ENCODE results near the gene ZNRF2. TPM values are rescaled to one million over a fixed set of nuclear protein-coding genes. Genes with fewer than 3 reads are reported as not detected.

Gene ZNRF2
- 0.56 and 0.74 TPM in 2 replicates for polyA plus RNA-seq (2011; rRNA removed)
- polyA minus RNA-seq (2011; rRNA and poly(A)+ RNA removed), result 0.09 and 0.43 TPM in 2 replicates

- POLR2A ChIA-PET, result interaction anchor here (1.1 kb wide), 1 partner anchor 112 kb away, joined by 3 read pairs; no protein-coding TSS in a partner anchor
- Histone ChIP-seq H3K9me3 (ENCODE audit: control insufficient read depth, insufficient read depth, low read length) (no peaks in the 10 kb centered on the region), H3K27me3 (ENCODE audit: control insufficient read depth, insufficient read depth, low read length) (no peaks in the 10 kb centered on the region), H3K4me3 (ENCODE audit: low read depth, low read length) (peak within 1 kb of the TSS; percentile 70), H3K27ac (ENCODE audit: low read depth, low read length) (no peak within 1 kb of the TSS)
- TF ChIP-seq, protein P1, sequence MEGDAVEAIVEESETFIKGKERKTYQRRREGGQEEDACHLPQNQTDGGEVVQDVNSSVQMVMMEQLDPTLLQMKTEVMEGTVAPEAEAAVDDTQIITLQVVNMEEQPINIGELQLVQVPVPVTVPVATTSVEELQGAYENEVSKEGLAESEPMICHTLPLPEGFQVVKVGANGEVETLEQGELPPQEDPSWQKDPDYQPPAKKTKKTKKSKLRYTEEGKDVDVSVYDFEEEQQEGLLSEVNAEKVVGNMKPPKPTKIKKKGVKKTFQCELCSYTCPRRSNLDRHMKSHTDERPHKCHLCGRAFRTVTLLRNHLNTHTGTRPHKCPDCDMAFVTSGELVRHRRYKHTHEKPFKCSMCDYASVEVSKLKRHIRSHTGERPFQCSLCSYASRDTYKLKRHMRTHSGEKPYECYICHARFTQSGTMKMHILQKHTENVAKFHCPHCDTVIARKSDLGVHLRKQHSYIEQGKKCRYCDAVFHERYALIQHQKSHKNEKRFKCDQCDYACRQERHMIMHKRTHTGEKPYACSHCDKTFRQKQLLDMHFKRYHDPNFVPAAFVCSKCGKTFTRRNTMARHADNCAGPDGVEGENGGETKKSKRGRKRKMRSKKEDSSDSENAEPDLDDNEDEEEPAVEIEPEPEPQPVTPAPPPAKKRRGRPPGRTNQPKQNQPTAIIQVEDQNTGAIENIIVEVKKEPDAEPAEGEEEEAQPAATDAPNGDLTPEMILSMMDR (IDR thresholded peaks at IDR 0.05; ENCODE audit: low read depth, low read length), result peak; percentile 45
- DNase-seq (ENCODE audit: low read depth, low spot score), result peak; percentile 85
- CTCF ChIA-PET, result interaction anchor here (0.6 to 2.1 kb wide), 2 partner anchors 10 to 126 kb away, joined by 3 to 6 read pairs; no protein-coding TSS in a partner anchor
These were observed at the start of gene ZNRF2 for GRCh38 chr7:30284298-30285066. ZNRF2 (plus strand) TSS chr7:30284597; CDS start chr7:30285358, 761 bp downstream.

- TF ChIP-seq, protein P1 (IDR thresholded peaks at IDR 0.05; ENCODE audit: low read depth, low read length), result no peak
- H3K9me3 ChIP-seq (ENCODE audit: control insufficient read depth, insufficient read depth, low read length), result no peaks in the 10 kb centered on the region
- H3K27ac ChIP-seq (ENCODE audit: low read depth, low read length), result no peak overlapping the region
- ChIA-PET POLR2A (no interaction called here), CTCF (interaction anchor here (1.0 kb wide), 1 partner anchor 39 kb away, joined by 4 read pairs; no protein-coding TSS in a partner anchor)
- H3K4me3 ChIP-seq (ENCODE audit: low read depth, low read length), result no peak overlapping the region
- H3K27me3 ChIP-seq (ENCODE audit: control insufficient read depth, insufficient read depth, low read length), result no peaks in the 10 kb centered on the region
- no peak for DNase-seq (ENCODE audit: low read depth, low spot score)
These were observed 47.1 kb upstream of the ZNRF2 start for GRCh38 chr7:30237271-30237695.

- no peak overlapping the region for H3K27ac ChIP-seq (ENCODE audit: low read depth, low read length)
- no peaks in the 10 kb centered on the region for H3K9me3 ChIP-seq (ENCODE audit: control insufficient read depth, insufficient read depth, low read length)
- TF ChIP-seq, protein P1 (IDR thresholded peaks at IDR 0.05; ENCODE audit: low read depth, low read length), result no peak
- ChIA-PET POLR2A (no interaction called here), CTCF (no interaction called here)
- DNase-seq (ENCODE audit: low read depth, low spot score), result no peak
- H3K4me3 ChIP-seq (ENCODE audit: low read depth, low read length), result no peak overlapping the region
- H3K27me3 ChIP-seq (ENCODE audit: control insufficient read depth, insufficient read depth, low read length), result no peaks in the 10 kb centered on the region
These were observed 45.5 kb upstream of the ZNRF2 start for GRCh38 chr7:30238721-30239441.

DNA sequence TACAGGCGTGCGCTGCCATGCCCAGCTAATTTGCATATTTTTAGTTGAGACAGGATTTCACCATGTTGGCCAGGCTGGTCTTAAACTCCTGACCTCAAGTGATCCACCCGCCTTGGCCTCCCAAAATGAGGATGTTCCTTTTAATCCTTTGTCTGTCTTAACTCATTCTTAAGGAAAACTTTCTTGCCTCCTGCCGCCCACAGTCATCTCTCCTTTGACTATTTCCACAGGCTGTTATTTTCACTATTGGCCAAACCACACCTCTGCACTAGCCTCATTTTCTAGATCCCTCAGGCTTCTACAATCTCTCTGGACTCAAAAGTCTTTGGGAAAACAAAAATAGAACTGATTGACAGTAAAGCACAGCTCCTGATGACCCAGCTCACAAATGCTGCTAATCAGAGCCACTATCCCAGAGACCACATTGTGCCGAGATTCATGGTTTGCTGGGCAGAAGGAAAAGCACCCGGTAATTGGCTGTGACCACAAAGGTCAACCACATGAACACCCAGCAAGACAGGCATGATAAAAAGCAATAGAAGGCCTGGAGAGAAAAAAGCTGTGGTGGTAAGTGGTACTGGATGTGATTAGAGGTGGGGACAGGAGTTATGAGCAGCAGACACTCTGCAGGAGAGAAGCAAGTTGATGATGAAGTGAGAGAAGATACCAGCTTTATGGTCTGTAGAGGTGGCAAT, 44.1 kb upstream of the ZNRF2 start:
- Histone ChIP-seq H3K4me3 (ENCODE audit: low read depth, low read length) (no peak overlapping the region), H3K9me3 (ENCODE audit: control insufficient read depth, insufficient read depth, low read length) (no peaks in the 10 kb centered on the region), H3K27ac (ENCODE audit: low read depth, low read length) (no peak overlapping the region), H3K27me3 (ENCODE audit: control insufficient read depth, insufficient read depth, low read length) (peaks cover 2% of the 10 kb centered on the region)
- ChIA-PET CTCF (no interaction called here), POLR2A (no interaction called here)
- DNase-seq (ENCODE audit: low read depth, low spot score), result no peak
- TF ChIP-seq, protein P1 (IDR thresholded peaks at IDR 0.05; ENCODE audit: low read depth, low read length), result no peak

Data from AG04450 (cell line).